Hepatocyte (in vitro differentiated cells): ENCODE data around the gene ABCD2. TPM values are rescaled to one million over a fixed set of nuclear protein-coding genes. Genes with fewer than 3 reads are reported as not detected.
A peak's percentile ranks its signal among the peaks of the same experiment; 100 is the strongest.

Experiments used
- DNase-seq: peaks from one replicate; pipeline ENCODE4 v3.0.0-alpha.2; 2016; ENCODE audit warnings: low spot score
- H2AFZ ChIP-seq: fragments of 200-600 bp; sonication (generic); 2 replicates; pipeline ENCODE4 v1.6.0; 2016; ENCODE audit warnings: antibody characterized with exemption, mild to moderate bottlenecking
- H3K27ac ChIP-seq: fragments of 200-600 bp; sonication (generic); 2 replicates; pipeline ENCODE4 v1.5.1; 2016; ENCODE audit warnings: mild to moderate bottlenecking
- H3K27me3 ChIP-seq: fragments of 200-600 bp; sonication (generic); 2 replicates; pipeline ENCODE4 v1.6.1; 2016
- H3K36me3 ChIP-seq: fragments of 200-600 bp; sonication (generic); replicated peaks from 2 replicates; pipeline ENCODE4 v1.5.1; 2016; ENCODE audit warnings: low read depth; ENCODE audit not compliant: insufficient read depth
- H3K4me1 ChIP-seq: fragments of 200-600 bp; sonication (generic); 2 replicates; pipeline ENCODE4 v1.5.1; 2016; ENCODE audit warnings: mild to moderate bottlenecking, moderate library complexity; ENCODE audit not compliant: insufficient read depth
- H3K4me2 ChIP-seq: fragments of 200-600 bp; sonication (generic); 2 replicates; pipeline ENCODE4 v1.6.0; 2016
- H3K4me3 ChIP-seq: fragments of 200-600 bp; sonication (generic); 2 replicates; pipeline ENCODE4 v1.5.1; 2016; ENCODE audit warnings: mild to moderate bottlenecking
- H3K79me2 ChIP-seq: fragments of 200-600 bp; sonication (generic); 2 replicates; pipeline ENCODE4 v1.6.0; 2017; ENCODE audit warnings: mild to moderate bottlenecking
- H3K9me2 ChIP-seq: fragments of 200-600 bp; sonication (generic); replicated peaks from 2 replicates; pipeline ENCODE4 v1.6.0; 2017; ENCODE audit warnings: mild to moderate bottlenecking; ENCODE audit not compliant: insufficient read depth
- H3K9me3 ChIP-seq: fragments of 200-600 bp; sonication (generic); 2 replicates; pipeline ENCODE4 v1.5.1; 2016; ENCODE audit warnings: low read depth, mild to moderate bottlenecking
- H4K20me1 ChIP-seq: fragments of 200-600 bp; sonication (generic); 2 replicates; pipeline ENCODE4 v1.6.0; 2016; ENCODE audit warnings: mild to moderate bottlenecking; ENCODE audit not compliant: insufficient read depth, poor library complexity, severe bottlenecking
- EZH2 ChIP-seq: fragments of 200-600 bp; sonication (generic); IDR thresholded peaks from 2 replicates; pipeline ENCODE4 v1.6.1; 2016; ENCODE audit warnings: antibody characterized with exemption, mild to moderate bottlenecking, borderline replicate concordance
- EZH2phosphoT487 ChIP-seq: fragments of 200-600 bp; sonication (generic); IDR thresholded peaks from one replicate; pipeline ENCODE4 v1.6.1; 2018; ENCODE audit warnings: antibody characterized with exemption, mild to moderate bottlenecking, low read depth, moderate library complexity; ENCODE audit not compliant: unreplicated experiment, severe bottlenecking
- WGBS: methylation state at CpG from one replicate; pipeline ENCODE4 v1.1.6; 2016; ENCODE audit warnings: low lambda C conversion rate; ENCODE audit errors: missing lambda C conversion rate; 5-methylcytosine and 5-hydroxymethylcytosine counted together
- polyA plus RNA-seq: library from polyadenylated mRNA; unstranded; fragments of >200 nt; fragmentation: Nextera tagmentation; extraction: Ambion mirVana; gene quantifications from 2 replicates; pipeline ENCODE4 v1.2.1, GENCODE V29; 2016
- total RNA-seq: library from RNA; depleted of rRNA; stranded (reverse); fragments of >200 nt; gene quantifications from 2 replicates; pipeline ENCODE4 v1.2.3, GENCODE V29; 2014
- TF ChIP-seq, protein P1 (sequence below): fragments of 200-600 bp; sonication (generic); IDR thresholded peaks from 2 replicates; pipeline ENCODE4 v1.5.1; 2016; ENCODE audit warnings: antibody characterized with exemption, mild to moderate bottlenecking; ENCODE audit not compliant: poor library complexity

The ABCD2 gene
- 0.16 and 0.17 TPM in 2 replicates for total RNA-seq
- polyA plus RNA-seq = 0.19 TPM in 1 of 2 replicates, not detected in the other

DNA sequence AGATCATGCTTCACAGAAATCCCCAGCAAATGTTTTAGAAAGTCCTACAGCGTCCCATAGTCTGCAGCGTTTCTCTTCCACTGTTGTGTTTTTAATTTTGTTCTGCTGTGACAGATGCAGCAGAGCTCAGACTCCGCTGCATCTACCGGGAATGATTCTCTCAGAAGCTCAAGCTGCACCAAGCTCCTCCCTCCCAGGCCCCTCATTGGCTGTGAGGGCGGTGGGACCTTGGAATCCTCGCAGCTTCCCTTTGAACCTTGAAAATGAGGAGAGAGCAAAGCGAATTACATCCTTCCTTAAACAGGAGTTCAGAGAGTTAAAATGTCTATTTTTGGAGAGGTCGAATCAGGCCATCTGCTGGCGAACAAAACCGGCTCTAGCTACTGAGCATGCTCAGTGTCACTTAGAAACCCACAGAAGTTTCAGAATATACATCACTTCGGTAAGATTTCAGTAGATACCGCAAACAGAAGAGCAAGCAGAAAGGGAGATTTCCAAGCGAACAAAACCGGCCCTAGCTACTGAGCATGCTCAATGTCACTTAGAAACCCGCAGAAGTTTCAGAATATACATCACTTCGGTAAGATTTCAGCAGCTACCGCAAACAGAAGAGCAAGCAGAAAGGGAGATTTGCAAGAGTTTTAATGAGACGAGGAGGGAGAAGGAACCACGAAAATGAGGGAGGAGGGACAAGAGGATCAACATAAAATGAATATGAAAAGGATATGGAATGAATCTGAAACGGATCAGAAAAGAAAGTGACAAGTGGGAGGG is at the start of gene ABCD2:
TSS of gene ABCD2 (minus strand) at position 144 of the 774 bp plus-strand sequence. CDS start 188 bp downstream, outside the sequence.
- H3K79me2 ChIP-seq = no peaks in the 10 kb centered on the region

DNA sequence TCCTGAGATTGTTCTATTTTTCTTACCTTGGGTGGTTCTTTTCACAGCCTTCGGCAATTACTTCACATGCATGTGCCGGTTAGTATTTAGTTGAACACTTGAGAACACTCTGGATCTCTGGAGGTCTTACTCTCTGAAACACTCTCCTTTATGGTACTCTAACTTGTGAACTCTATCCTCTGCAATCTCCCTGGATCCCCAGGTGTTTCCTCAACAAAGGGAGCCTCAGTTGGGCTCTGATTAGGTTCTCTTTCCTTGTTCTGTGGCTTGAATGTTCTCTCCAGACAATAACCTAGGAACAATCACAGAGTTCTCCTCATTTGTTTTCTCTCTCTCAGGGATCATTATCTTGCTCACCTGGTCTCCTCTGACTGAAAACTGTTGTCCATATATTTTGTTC is 40.5 kb upstream of the ABCD2 start:
- no peak overlapping the region for H3K4me3 ChIP-seq
- TF ChIP-seq EZH2phosphoT487 (no peak), EZH2 (no peak)
- TF ChIP-seq, protein P1, sequence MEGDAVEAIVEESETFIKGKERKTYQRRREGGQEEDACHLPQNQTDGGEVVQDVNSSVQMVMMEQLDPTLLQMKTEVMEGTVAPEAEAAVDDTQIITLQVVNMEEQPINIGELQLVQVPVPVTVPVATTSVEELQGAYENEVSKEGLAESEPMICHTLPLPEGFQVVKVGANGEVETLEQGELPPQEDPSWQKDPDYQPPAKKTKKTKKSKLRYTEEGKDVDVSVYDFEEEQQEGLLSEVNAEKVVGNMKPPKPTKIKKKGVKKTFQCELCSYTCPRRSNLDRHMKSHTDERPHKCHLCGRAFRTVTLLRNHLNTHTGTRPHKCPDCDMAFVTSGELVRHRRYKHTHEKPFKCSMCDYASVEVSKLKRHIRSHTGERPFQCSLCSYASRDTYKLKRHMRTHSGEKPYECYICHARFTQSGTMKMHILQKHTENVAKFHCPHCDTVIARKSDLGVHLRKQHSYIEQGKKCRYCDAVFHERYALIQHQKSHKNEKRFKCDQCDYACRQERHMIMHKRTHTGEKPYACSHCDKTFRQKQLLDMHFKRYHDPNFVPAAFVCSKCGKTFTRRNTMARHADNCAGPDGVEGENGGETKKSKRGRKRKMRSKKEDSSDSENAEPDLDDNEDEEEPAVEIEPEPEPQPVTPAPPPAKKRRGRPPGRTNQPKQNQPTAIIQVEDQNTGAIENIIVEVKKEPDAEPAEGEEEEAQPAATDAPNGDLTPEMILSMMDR = no peak
- no peak overlapping the region for H3K27ac ChIP-seq
- DNase-seq = no peak
- 94% methylated on average over 2 of the region's 2 CpGs for WGBS
- no peaks in the 10 kb centered on the region for H3K4me1 ChIP-seq
- no peaks in the 10 kb centered on the region for H3K79me2 ChIP-seq
- no peaks in the 10 kb centered on the region for H3K36me3 ChIP-seq
- no peaks in the 10 kb centered on the region for H3K9me2 ChIP-seq
- no peaks in the 10 kb centered on the region for H3K27me3 ChIP-seq
- H2AFZ ChIP-seq = no peak overlapping the region
- H4K20me1 ChIP-seq = no peaks in the 10 kb centered on the region
- H3K9me3 ChIP-seq = no peaks in the 10 kb centered on the region
- no peak overlapping the region for H3K4me2 ChIP-seq

More for the DNA sequence above, at the start of gene ABCD2:
- H3K4me2 ChIP-seq = peak within 1 kb of the TSS; percentile 75
- H3K27me3 ChIP-seq = no peaks in the 10 kb centered on the region
- DNase-seq = peak; percentile 74
- TF ChIP-seq EZH2phosphoT487 (no peak), EZH2 (no peak)
- TF ChIP-seq, protein P1 = no peak
- H3K9me2 ChIP-seq = no peaks in the 10 kb centered on the region
- 3% methylated on average over 20 of the region's 20 CpGs for WGBS
- peak within 1 kb of the TSS; percentile 88 for H2AFZ ChIP-seq
- H3K36me3 ChIP-seq = no peaks in the 10 kb centered on the region
- no peaks in the 10 kb centered on the region for H3K4me1 ChIP-seq
- H3K9me3 ChIP-seq = no peaks in the 10 kb centered on the region
- no peaks in the 10 kb centered on the region for H4K20me1 ChIP-seq
- H3K4me3 ChIP-seq = peak within 1 kb of the TSS; percentile 39
- peak within 1 kb of the TSS; percentile 0 for H3K27ac ChIP-seq

DNA sequence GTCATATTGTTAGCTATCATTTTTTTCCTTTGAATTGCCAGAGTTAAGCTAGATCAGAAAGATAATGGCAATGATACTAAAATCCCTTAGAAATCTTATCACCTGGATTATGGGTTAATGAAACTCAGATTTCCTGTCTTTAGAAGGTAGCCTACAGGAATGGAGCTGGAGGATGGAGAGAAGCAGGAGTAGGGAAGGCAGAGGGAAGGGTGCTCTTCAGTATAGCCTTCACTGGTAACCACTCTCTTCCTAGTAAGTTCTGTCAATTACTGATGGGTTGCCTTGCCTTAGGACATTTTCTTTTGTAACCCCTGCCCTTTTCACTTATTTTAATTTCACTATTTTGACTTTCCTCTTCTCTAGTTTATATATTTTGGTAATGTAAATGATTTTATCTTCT is 27.8 kb upstream of the ABCD2 start:
- H3K79me2 ChIP-seq = no peaks in the 10 kb centered on the region
- no peak overlapping the region for H3K4me2 ChIP-seq
- H3K4me3 ChIP-seq = no peak overlapping the region
- H3K4me1 ChIP-seq = no peaks in the 10 kb centered on the region
- H2AFZ ChIP-seq = no peak overlapping the region
- TF ChIP-seq EZH2phosphoT487 (no peak), EZH2 (no peak)
- TF ChIP-seq, protein P1 = no peak
- no peak overlapping the region for H3K27ac ChIP-seq
- no peak for DNase-seq
- no peaks in the 10 kb centered on the region for H3K27me3 ChIP-seq
- no peaks in the 10 kb centered on the region for H3K9me2 ChIP-seq
- H4K20me1 ChIP-seq = no peaks in the 10 kb centered on the region
- no peaks in the 10 kb centered on the region for H3K36me3 ChIP-seq
- H3K9me3 ChIP-seq = no peaks in the 10 kb centered on the region
